Spleen (tissue), 7 donors: Measurements from ENCODE around the gene WDR33.

ENCODE experiments used
- CTCF ChIP-seq, 11 experiments: fragments of 200-600 bp in 7 of 11; fragments of 450-650 bp in 4 of 11; sonication (generic) in 4 of 11; IDR thresholded peaks in 8 of 11; conservative IDR thresholded peaks in 3 of 11; 1 replicate in 7 of 11; 2 replicates in 4 of 11; pipeline versions ENCODE4 v1.4.0 to v1.8.0; 2016 to 2021; ENCODE audit warnings: antibody characterized with exemption in 11 of 11, inconsistent platforms in 4 of 11, mild to moderate bottlenecking in 1 of 11
- POLR2A ChIP-seq, 3 donors: fragments of 450-650 bp; IDR thresholded peaks; one replicate each; pipeline ENCODE4 v1.5.1; 2017; ENCODE audit warnings: antibody characterized with exemption in 3 of 3, mild to moderate bottlenecking in 1 of 3
- POLR2AphosphoS5 ChIP-seq, 3 donors: sonication (generic); formaldehyde crosslinking; IDR thresholded peaks; one replicate each; pipeline ENCODE4 v1.5.1; 2017; ENCODE audit warnings: antibody characterized with exemption in 3 of 3
- donor health status: DM: no; HTN: no; CAD: no; lungs with moderate emphysema.
- donor health status: DM: no; HTN: no; CAD: no.
- donor health status: DM: no; HTN: no; CAD: no.

- TF ChIP-seq CTCF (IDR thresholded peaks at IDR 0.05 in 8 of 11, conservative IDR thresholded peaks at IDR 0.05 in 3 of 11): no peak
- no peak for TF ChIP-seq POLR2A (IDR thresholded peaks at IDR 0.05)
- TF ChIP-seq POLR2AphosphoS5 (IDR thresholded peaks at IDR 0.05): no peak
Measured at GRCh38 chr2:127697482-127698180, 113.3 kb downstream of the WDR33 start.
